Measurements from ENCODE around the gene BRPF3. TPM values are rescaled to one million over a fixed set of nuclear protein-coding genes. Genes with fewer than 3 reads are reported as not detected.

BRPF3 gene
- total and polyA plus RNA-seq, 2 of the 13 experiments (the other 11 are each of a cell fraction or from before 2014, with no cell fraction given), result 12.3 to 22.9 TPM

GRCh38 chr6:36184311-36184710, 12.2 kb upstream of the BRPF3 start (continued):
- no peak for TF ChIP-seq ZNF362 (CRISPR knock-in tag; IDR thresholded peaks at IDR 0.05; ENCODE audit: borderline replicate concordance)
- TF ChIP-seq GLMP (CRISPR knock-in tag; IDR thresholded peaks at IDR 0.05; ENCODE audit: borderline replicate concordance), result no peak
- TF ChIP-seq ZNF264 (CRISPR knock-in tag; IDR thresholded peaks at IDR 0.05), result no peak
- TF ChIP-seq ZNF639 (CRISPR knock-in tag; conservative IDR thresholded peaks at IDR 0.05), result no peak
- TF ChIP-seq RARA (CRISPR knock-in tag; IDR thresholded peaks at IDR 0.05), result no peak
- TF ChIP-seq SRY (CRISPR knock-in tag; IDR thresholded peaks at IDR 0.05), result no peak
- no peak for TF ChIP-seq KMT2A (CRISPR knock-in tag; IDR thresholded peaks at IDR 0.05)
- TF ChIP-seq, protein P1, sequence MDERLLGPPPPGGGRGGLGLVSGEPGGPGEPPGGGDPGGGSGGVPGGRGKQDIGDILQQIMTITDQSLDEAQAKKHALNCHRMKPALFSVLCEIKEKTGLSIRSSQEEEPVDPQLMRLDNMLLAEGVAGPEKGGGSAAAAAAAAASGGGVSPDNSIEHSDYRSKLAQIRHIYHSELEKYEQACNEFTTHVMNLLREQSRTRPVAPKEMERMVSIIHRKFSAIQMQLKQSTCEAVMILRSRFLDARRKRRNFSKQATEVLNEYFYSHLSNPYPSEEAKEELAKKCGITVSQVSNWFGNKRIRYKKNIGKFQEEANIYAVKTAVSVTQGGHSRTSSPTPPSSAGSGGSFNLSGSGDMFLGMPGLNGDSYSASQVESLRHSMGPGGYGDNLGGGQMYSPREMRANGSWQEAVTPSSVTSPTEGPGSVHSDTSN (CRISPR knock-in tag; IDR thresholded peaks at IDR 0.05), result no peak
- no peak for TF ChIP-seq WIZ (CRISPR knock-in tag; IDR thresholded peaks at IDR 0.05)

GRCh38 chr6:36186199-36186598, 10.3 kb upstream of the BRPF3 start:
- no peak overlapping the region for H3K27ac ChIP-seq (ENCODE audit: extremely low read length, insufficient read depth, low read length)
- 78% methylated on average over 2 of the region's 2 CpGs for WGBS (ENCODE audit: low lambda C conversion rate)
- DNase-seq (ENCODE audit: low spot score) (no peak), ATAC-seq (no peak), FAIRE-seq (no peak)
- H3K9me3 ChIP-seq (ENCODE audit: low read length), result no peaks in the 10 kb centered on the region
- intact Hi-C loops (cut with micrococcal nuclease; ENCODE audit: unreplicated experiment) (no loop called here), in situ Hi-C loops (cut with HindIII; ENCODE audit: extremely low pct_ligation_motif_present, low pct_unique_long_range_greater_than_20kb) (no loop called here)
- CTCF ChIA-PET (ENCODE audit: low intra/inter-chr PET ratio, low total read pairs), result no interaction called here
- H3K36me3 ChIP-seq (replicated peaks in 1 of 2; ENCODE audit: control insufficient read depth in 1 of 2, insufficient read depth in 2 of 2, low read length in 2 of 2), result no peaks in the 10 kb centered on the region
- H3K4me3 ChIP-seq (replicated peaks in 1 of 3; ENCODE audit: insufficient read depth in 1 of 3, low read depth in 2 of 3, low read length in 3 of 3), result no peak overlapping the region
- POLR2A ChIA-PET, result no interaction called here
- no TSS peak for BruUV-seq (replicated peaks)
- no peaks in the 10 kb centered on the region for H3K4me1 ChIP-seq (ENCODE audit: insufficient read depth, low read length)
- H3K27me3 ChIP-seq (ENCODE audit: control insufficient read depth in 1 of 2, insufficient read depth in 2 of 2, low read length in 2 of 2), result no peaks in the 10 kb centered on the region
- H2AFZ ChIP-seq (ENCODE audit: low read length), result no peak overlapping the region
- H3K9ac ChIP-seq (ENCODE audit: insufficient read depth, low read depth, low read length), result no peak overlapping the region
- no peaks in the 10 kb centered on the region for H3K79me2 ChIP-seq (ENCODE audit: insufficient read depth, low read length)
- H4K20me1 ChIP-seq (ENCODE audit: insufficient read depth, low read length), result no peaks in the 10 kb centered on the region
- H3K4me2 ChIP-seq (ENCODE audit: low read depth, low read length), result no peak overlapping the region
- TF ChIP-seq KLF12 (CRISPR knock-in tag; IDR thresholded peaks at IDR 0.05; ENCODE audit: borderline replicate concordance), result no peak
- no peak for TF ChIP-seq ZNF614 (CRISPR knock-in tag; IDR thresholded peaks at IDR 0.05; ENCODE audit: borderline replicate concordance)
- TF ChIP-seq ARHGAP35 (CRISPR knock-in tag; IDR thresholded peaks at IDR 0.05; ENCODE audit: borderline replicate concordance), result no peak
- no peak for TF ChIP-seq HES4 (CRISPR knock-in tag; IDR thresholded peaks at IDR 0.05; ENCODE audit: borderline replicate concordance)
- TF ChIP-seq TFDP2 (CRISPR knock-in tag; IDR thresholded peaks at IDR 0.05), result no peak
- TF ChIP-seq, protein P2, sequence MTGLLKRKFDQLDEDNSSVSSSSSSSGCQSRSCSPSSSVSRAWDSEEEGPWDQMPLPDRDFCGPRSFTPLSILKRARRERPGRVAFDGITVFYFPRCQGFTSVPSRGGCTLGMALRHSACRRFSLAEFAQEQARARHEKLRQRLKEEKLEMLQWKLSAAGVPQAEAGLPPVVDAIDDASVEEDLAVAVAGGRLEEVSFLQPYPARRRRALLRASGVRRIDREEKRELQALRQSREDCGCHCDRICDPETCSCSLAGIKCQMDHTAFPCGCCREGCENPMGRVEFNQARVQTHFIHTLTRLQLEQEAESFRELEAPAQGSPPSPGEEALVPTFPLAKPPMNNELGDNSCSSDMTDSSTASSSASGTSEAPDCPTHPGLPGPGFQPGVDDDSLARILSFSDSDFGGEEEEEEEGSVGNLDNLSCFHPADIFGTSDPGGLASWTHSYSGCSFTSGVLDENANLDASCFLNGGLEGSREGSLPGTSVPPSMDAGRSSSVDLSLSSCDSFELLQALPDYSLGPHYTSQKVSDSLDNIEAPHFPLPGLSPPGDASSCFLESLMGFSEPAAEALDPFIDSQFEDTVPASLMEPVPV (CRISPR knock-in tag; IDR thresholded peaks at IDR 0.05), result no peak
- TF ChIP-seq NONO (IDR thresholded peaks at IDR 0.05), result no peak
- no peak for TF ChIP-seq NONO (CRISPR knock-in tag; conservative IDR thresholded peaks at IDR 0.05)
- TF ChIP-seq MTA3 (CRISPR knock-in tag; IDR thresholded peaks at IDR 0.05), result no peak

Data from HepG2 (cell line).